Testis (tissue), 3 donors: ENCODE data around the gene PPP6C. TPM values are rescaled to one million over a fixed set of nuclear protein-coding genes. Genes with fewer than 3 reads are reported as not detected.
"Not testable (repeated sequence)": the region's sequence is repeated elsewhere in the genome, so short reads cannot be mapped to it uniquely, and the experiment has no call there.

ENCODE experiments used
- DNase-seq: peaks from one replicate; pipeline ENCODE4 v3.0.0-alpha.2; 2019
- H3K27ac ChIP-seq, 2 donors: fragments of 200-600 bp; sonication (generic); one replicate each; pipeline ENCODE4 v1.5.1; 2019
- H3K27me3 ChIP-seq: fragments of 200-600 bp; sonication (generic); one replicate; pipeline ENCODE4 v1.5.1; 2019
- H3K36me3 ChIP-seq: fragments of 200-600 bp; sonication (generic); one replicate; pipeline ENCODE4 v1.5.1; 2017; ENCODE audit warnings: low read depth; ENCODE audit errors: missing control alignments
- H3K4me1 ChIP-seq: fragments of 200-600 bp; sonication (generic); one replicate; pipeline ENCODE4 v1.5.1; 2019
- H3K4me3 ChIP-seq, 2 donors: fragments of 200-600 bp; sonication (generic); one replicate each; pipeline ENCODE4 v1.5.1; 2017 to 2019
- H3K9me3 ChIP-seq: fragments of 200-600 bp; sonication (generic); one replicate; pipeline ENCODE4 v1.5.1; 2017
- POLR2A ChIP-seq: fragments of 450-650 bp; IDR thresholded peaks from one replicate; pipeline ENCODE4 v1.6.1; 2017; ENCODE audit warnings: antibody characterized with exemption, mild to moderate bottlenecking, moderate library complexity
- WGBS, 2 donors: methylation state at CpG; one replicate each; pipeline ENCODE4 v1.1.5; 2018; 5-methylcytosine and 5-hydroxymethylcytosine counted together
- intact Hi-C: fragments of 100-400 bp; cut with DNase I; formaldehyde crosslinking; loops from one replicate; pipeline ENCODE4 v1.15.1; 2023; ENCODE audit warnings: low total_unique reads
- polyA plus RNA-seq: library from polyadenylated mRNA; stranded (reverse); fragments of 350-450 nt; fragmentation: Illumina TruSeq; extraction: RNeasy Lipid Tissue Mini Kit (QIAGEN cat#74804); gene quantifications from one replicate; pipeline ENCODE4 v1.2.3, GENCODE V29; 2014; ENCODE audit warnings: low read depth, low replicate concordance; ENCODE audit not compliant: insufficient read depth
- total RNA-seq, 2 donors: library from RNA; depleted of rRNA; stranded (reverse); fragments of >200 nt; gene quantifications; one replicate each; pipeline ENCODE4 v1.2.3, GENCODE V29; 2016
- TF ChIP-seq, protein P1 (sequence below), 3 experiments: fragments of 450-650 bp in 2 of 3; fragments of 200-600 bp in 1 of 3; sonication (generic) in 1 of 3; IDR thresholded peaks; one replicate each; pipeline ENCODE4 v1.5.1; 2016 to 2019; ENCODE audit warnings: antibody characterized with exemption in 3 of 3, mild to moderate bottlenecking in 2 of 3, moderate library complexity in 1 of 3

The PPP6C gene
- total and polyA plus RNA-seq, 3 donors from 2014 or later = 38.9 to 57.5 (median 40.5) TPM

DNA sequence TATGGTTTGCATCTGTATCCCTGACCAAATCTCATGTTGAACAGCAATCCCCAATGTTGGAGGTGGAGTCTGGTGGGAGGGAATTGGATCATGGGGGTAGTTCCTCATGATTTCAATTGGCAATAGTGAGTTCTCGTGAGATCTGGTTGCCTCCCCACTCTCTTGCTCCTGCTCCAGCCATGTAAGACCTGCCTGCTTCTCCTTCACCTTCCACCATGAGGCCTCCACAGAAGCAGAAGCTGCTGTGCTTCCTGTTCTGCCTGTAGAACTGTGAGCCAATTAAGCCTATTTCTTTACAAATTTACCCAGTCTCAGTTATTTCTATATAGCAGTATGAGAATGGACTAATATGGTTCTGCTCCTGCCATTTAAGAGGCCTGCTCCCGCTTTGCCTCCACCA, 79.1 kb downstream of the PPP6C start:
- H3K9me3 ChIP-seq = no peaks in the 10 kb centered on the region
- no peaks in the 10 kb centered on the region for H3K27me3 ChIP-seq
- no peaks in the 10 kb centered on the region for H3K36me3 ChIP-seq
- H3K27ac ChIP-seq = no peak overlapping the region
- intact Hi-C loops = no loop called here
- WGBS, 2 donors = 94 to 100% methylated on average over 2 of the region's 2 CpGs
- no peak for DNase-seq
- H3K4me3 ChIP-seq = no peak overlapping the region
- H3K4me1 ChIP-seq = peaks cover 3% of the 10 kb centered on the region
- no peak for TF ChIP-seq POLR2A
- TF ChIP-seq, protein P1, sequence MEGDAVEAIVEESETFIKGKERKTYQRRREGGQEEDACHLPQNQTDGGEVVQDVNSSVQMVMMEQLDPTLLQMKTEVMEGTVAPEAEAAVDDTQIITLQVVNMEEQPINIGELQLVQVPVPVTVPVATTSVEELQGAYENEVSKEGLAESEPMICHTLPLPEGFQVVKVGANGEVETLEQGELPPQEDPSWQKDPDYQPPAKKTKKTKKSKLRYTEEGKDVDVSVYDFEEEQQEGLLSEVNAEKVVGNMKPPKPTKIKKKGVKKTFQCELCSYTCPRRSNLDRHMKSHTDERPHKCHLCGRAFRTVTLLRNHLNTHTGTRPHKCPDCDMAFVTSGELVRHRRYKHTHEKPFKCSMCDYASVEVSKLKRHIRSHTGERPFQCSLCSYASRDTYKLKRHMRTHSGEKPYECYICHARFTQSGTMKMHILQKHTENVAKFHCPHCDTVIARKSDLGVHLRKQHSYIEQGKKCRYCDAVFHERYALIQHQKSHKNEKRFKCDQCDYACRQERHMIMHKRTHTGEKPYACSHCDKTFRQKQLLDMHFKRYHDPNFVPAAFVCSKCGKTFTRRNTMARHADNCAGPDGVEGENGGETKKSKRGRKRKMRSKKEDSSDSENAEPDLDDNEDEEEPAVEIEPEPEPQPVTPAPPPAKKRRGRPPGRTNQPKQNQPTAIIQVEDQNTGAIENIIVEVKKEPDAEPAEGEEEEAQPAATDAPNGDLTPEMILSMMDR (IDR thresholded peaks at IDR 0.05) = no peak

GRCh38 chr9:125108541-125108940, 81.1 kb downstream of the PPP6C start:
- H3K4me3 ChIP-seq, intact Hi-C loops: not testable (repeated sequence)
- WGBS, 2 donors = 64 to 89% methylated on average over 9 to 14 of the region's 33 CpGs

GRCh38 chr9:125106285-125106893, 83.2 kb downstream of the PPP6C start:
- Histone ChIP-seq H3K36me3 (no peaks in the 10 kb centered on the region), H3K27ac (no peak overlapping the region), H3K4me3 (no peak overlapping the region), H3K27me3 (no peaks in the 10 kb centered on the region), H3K9me3 (no peaks in the 10 kb centered on the region), H3K4me1 (peaks cover 3% of the 10 kb centered on the region)
- intact Hi-C loops = no loop called here
- no peak for TF ChIP-seq POLR2A
- TF ChIP-seq, protein P1 (IDR thresholded peaks at IDR 0.05) = no peak
- peak; percentile 32 for DNase-seq

More at GRCh38 chr9:125108541-125108940, 81.1 kb downstream of the PPP6C start:
- not testable (repeated sequence) for H3K27me3 ChIP-seq, H3K9me3 ChIP-seq, H3K4me1 ChIP-seq, H3K36me3 ChIP-seq, H3K27ac ChIP-seq, DNase-seq

DNA sequence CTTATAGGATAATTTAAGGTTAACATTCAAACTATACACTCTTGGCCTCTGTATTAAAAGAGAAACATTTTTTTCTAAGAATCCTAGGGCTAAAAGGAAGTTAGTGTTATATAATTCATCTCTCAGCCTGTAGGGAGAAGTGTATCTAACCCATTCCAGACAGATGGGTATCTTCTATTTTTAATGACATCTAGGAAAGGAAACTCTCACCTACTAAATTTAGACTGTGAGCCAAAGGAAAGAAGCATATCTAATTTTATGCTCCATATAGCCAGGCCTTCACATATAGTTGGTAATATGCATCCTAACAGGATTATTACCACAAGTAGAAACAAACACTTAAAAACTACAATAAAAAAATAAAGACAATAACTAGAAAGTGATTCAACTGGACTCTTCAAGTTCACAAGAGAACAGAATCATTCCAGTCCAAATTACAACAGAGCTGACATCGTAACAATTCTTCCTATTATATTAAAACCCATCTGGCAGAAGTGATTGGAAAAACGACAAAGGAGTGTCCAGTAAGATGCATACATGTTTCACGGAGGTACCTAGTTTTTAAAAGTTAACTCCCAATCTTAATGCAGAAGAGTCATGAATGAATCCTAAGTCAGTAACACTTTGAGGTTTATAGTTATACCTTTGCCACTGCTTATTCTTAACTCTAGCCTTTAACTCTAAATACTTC, 85.7 kb downstream of the PPP6C start:
- peaks cover 3% of the 10 kb centered on the region for H3K4me1 ChIP-seq
- WGBS, 2 donors = 80 to 83% methylated on average over 3 of the region's 3 CpGs
- H3K9me3 ChIP-seq = no peaks in the 10 kb centered on the region
- TF ChIP-seq, protein P1 (IDR thresholded peaks at IDR 0.05) = no peak
- no peak for TF ChIP-seq POLR2A
- H3K4me3 ChIP-seq = no peak overlapping the region
- H3K36me3 ChIP-seq = no peaks in the 10 kb centered on the region
- H3K27ac ChIP-seq = no peak overlapping the region
- no peaks in the 10 kb centered on the region for H3K27me3 ChIP-seq
- intact Hi-C loops = no loop called here
- no peak for DNase-seq

GRCh38 chr9:125103021-125103420, 86.6 kb downstream of the PPP6C start:
- 97 to 100% methylated on average over 1 of the region's 1 CpG for WGBS, 2 donors
- Histone ChIP-seq H3K27ac (no peak overlapping the region), H3K4me1 (peaks cover 3% of the 10 kb centered on the region), H3K4me3 (no peak overlapping the region), H3K36me3 (no peaks in the 10 kb centered on the region), H3K9me3 (no peaks in the 10 kb centered on the region), H3K27me3 (no peaks in the 10 kb centered on the region)
- no peak for DNase-seq
- intact Hi-C loops = no loop called here
- TF ChIP-seq, protein P1 (IDR thresholded peaks at IDR 0.05) = no peak
- TF ChIP-seq POLR2A = no peak
